Adipose tissue (tissue), 3 donors: ENCODE data around the gene TNXB. TPM values are rescaled to one million over a fixed set of nuclear protein-coding genes. Genes with fewer than 3 reads are reported as not detected.
"Not testable (repeated sequence)": the region's sequence is repeated elsewhere in the genome, so short reads cannot be mapped to it uniquely, and the experiment has no call there.

Source experiments
- H3K27ac ChIP-seq: one replicate; pipeline ENCODE4 v1.5.1; 2013; ENCODE audit warnings: low read depth, low read length
- WGBS, 3 donors: extraction: QIAGEN DNeasy Blood & Tissue Kit; methylation state at CpG; one replicate each; pipeline ENCODE4 v1.1.7; 2013; 5-methylcytosine and 5-hydroxymethylcytosine counted together
- polyA plus RNA-seq, 3 donors: library from polyadenylated mRNA; stranded (reverse); fragments of 200-250 nt; gene quantifications; one replicate each; pipeline ENCODE4 v1.2.3, GENCODE V29; 2013
- donor health status: healthy with polysubstance abuse.
- donor health status: Bipolar disorder and iron deficiency.
- donor health status: healthy.

Gene TNXB
- polyA plus RNA-seq, 3 donors = 5.3 to 65.0 (median 47.4) TPM

- WGBS, 3 donors = 82 to 95% (median 93%) methylated on average over 4 of the region's 4 CpGs
- no peak overlapping the region for H3K27ac ChIP-seq
Measured at GRCh38 chr6:32147401-32148132, 38.4 kb upstream of the TNXB start.

DNA sequence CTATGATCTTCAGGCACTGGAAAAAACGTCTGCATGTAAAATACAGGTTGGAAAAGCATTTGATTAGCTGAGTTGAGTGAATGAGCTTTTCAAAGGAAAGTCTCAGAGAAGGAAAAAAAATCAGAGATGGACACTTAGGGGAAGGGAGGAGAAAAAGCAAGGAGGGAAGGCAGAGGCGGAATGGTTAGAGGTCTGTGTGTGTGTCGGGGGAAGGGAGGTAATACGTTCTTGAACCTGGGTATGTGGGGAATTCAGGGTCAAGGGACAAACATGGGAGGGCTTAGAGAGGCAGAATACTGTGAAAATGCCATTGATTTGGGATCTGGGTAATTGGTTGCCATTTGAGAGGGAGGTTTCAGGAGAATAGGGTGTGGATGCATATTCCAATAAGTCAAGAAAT is 37.5 kb upstream of the TNXB start:
- H3K27ac ChIP-seq = no peak overlapping the region
- 40 to 60% (median 49%) methylated on average over 4 of the region's 4 CpGs for WGBS, 3 donors

DNA sequence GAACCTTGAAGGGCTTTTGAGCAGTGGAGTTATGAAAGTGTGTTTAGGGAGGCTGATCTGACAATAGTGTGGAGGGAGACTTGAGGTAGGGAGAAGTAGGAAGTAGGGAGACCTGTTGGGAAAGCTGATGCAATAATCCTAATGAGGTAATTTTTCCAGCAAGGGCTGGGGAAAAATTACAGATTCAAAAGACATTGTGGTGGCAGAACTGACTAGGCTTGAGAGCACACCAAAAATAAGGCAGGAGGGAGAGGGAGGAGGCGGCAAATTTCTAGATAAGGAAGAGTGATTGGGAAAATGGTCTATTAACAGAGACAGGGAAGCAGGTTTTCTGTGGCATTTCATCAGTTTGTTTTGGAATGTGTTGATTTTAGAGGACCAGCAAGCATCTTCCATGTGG is 37.1 kb upstream of the TNXB start:
- no peak overlapping the region for H3K27ac ChIP-seq
- 77 to 94% (median 85%) methylated on average over 1 of the region's 1 CpG for WGBS, 3 donors

GRCh38 chr6:32144238-32144637 is 35.1 kb upstream of the TNXB start:
- WGBS, 3 donors = 74 to 86% (median 74%) methylated on average over 7 of the region's 7 CpGs
- H3K27ac ChIP-seq = not testable (repeated sequence)

GRCh38 chr6:32140420-32141046 is 31.4 kb upstream of the TNXB start:
- no peak overlapping the region for H3K27ac ChIP-seq
- 32 to 68% (median 66%) methylated on average over 5 of the region's 5 CpGs for WGBS, 3 donors

- WGBS, 3 donors = 66 to 73% (median 67%) methylated on average over 5 of the region's 5 CpGs
Measured at GRCh38 chr6:32139590-32139989, 30.5 kb upstream of the TNXB start.

GRCh38 chr6:32137454-32137853 is 28.3 kb upstream of the TNXB start:
- H3K27ac ChIP-seq = no peak overlapping the region

More at GRCh38 chr6:32139590-32139989, 30.5 kb upstream of the TNXB start:
- no peak overlapping the region for H3K27ac ChIP-seq

GRCh38 chr6:32133786-32134185 is 24.6 kb upstream of the TNXB start:
- 77 to 82% (median 81%) methylated on average over 4 of the region's 4 CpGs for WGBS, 3 donors
- no peak overlapping the region for H3K27ac ChIP-seq

DNA sequence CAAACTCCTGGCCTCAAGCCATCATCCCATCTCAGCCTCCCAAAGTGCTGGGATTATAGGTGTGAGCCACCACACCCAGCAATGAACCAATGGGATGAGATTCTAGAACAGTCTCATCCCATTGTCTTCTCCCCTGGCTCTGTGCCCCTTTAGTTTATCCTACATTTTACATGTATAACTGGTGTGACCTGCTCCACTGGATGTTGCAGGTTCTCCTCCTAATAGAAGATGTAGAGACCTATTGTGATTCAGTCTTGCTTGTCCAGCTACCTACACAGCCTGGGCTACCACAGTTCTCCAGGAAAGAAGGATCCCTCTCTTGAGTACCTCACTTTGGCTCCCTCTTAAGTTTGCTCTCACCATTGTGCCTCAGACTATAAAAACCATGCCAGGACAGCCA is 23.0 kb upstream of the TNXB start:
- no peak overlapping the region for H3K27ac ChIP-seq

- no peak overlapping the region for H3K27ac ChIP-seq
- 81 to 93% (median 92%) methylated on average over 14 of the region's 14 CpGs for WGBS, 3 donors
Measured at GRCh38 chr6:32131439-32131948, 22.4 kb upstream of the TNXB start.

DNA sequence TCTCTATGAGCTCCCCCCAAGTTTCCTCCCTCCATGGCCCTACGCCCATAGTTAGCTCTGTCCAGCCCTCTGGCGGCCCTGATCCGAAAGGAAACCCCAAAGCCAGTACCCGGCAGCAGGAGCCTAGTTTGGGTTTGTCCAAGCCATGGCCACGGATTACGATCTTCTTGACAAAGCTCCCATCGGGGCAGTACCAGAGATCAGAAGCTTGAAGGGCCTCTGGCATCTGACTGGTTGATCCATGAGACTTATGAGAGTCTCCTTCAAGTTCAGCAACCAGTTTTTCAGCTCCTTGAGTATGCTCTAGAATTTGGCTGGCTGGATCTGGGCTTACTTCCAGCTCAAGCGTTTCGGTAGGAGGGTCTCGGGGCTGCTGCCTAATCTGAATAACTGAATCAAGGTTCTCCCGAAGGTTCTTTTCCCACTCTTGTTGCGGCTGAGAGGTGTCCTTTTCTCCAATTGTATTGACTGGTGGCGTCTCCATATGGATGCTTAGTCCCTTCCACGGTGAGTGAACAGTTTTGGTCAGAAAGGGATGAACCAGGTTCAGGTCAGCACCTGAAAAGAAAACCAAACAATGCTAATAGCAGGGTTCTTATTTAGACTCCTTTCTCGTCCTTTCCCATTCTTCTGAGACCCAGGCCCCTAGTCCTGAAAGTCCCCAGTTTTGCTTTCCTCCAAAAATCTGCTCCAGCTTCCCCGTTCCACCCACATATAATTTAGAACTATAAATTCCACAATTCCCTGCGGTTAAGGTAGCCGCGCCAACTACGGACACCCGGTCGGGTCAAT is 20.4 kb upstream of the TNXB start:
- WGBS, 3 donors = 26 to 34% (median 32%) methylated on average over 22 of the region's 22 CpGs
- H3K27ac ChIP-seq = peak overlapping the region; percentile 19

DNA sequence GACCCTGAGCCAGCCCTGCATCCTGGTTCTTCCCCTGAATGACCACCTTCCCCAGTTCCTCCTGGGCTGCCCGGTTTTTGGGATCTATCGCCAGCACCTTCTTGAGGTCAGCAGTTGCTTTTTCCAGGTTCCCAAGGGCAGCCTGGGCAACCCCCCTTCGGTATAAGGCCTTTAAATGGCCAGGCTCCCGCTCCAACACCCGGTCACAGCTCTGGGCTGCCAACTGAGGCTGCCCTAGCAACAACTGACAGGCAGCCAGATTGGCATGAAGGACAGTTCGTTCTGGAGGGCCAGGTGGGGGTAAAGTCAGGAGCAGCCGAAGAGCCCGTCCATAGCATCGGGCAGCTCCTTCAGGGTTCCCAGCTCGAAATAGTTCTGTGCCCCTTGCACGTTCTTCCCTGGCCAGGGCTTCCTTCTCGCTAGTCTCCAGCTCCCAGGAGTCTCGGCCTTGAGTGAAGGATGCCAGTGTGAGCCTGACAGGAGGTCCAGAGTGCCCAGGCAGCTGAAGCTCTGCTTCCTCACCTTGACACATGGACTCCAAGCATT is 19.7 kb upstream of the TNXB start:
- WGBS, 3 donors = 73 to 86% (median 85%) methylated on average over 13 of the region's 13 CpGs
- H3K27ac ChIP-seq = no peak overlapping the region

DNA sequence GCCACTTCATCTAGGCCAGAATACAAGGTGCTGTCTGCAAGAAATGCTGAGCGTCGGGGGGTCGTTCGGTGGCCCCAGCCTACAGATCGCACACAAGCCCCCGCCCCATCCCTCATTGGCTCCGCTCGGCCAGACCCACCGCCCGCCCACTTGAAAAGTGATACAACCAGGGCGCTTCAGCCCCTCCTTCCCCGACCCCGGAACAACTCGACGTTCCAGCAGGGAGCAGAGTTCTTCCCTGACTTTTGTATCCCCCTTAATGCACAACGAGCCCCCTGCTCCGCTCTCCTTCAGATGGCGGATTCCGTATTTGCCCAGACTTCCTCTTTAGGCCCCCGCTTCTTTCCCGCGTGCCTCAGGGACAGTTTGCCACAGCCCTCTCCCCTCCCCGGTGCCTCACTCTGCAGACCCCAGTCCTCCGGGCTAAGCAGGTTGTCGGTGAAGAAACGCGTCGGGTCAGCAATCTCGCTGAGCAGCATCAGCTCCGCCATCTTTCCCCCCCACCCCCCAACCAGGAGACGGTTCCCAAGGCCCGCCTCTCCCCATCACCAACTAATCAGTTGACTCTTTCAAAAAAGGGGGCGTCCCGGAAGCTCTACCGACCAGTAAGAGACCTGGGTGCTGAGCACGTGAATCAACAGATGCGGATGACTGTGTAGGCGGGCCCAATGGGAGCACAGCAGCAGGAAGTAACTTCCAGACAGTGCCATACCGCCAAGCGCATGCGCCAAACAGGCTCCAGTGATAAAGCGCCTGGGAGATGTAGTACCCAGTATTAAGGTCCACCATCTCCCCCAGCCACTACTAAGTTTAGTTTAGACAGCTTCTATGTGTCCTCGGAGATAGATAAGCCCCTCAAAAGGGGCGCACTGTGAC is 18.8 kb upstream of the TNXB start, which contains the start of gene ATF6B:
Gene ATF6B (minus strand): TSS at position 530 of the 876 bp plus-strand sequence. CDS start 39 bp downstream, at position 491.
- no peak within 1 kb of the TSS for H3K27ac ChIP-seq
- 0 to 1% (median 1%) methylated on average over 44 of the region's 44 CpGs for WGBS, 3 donors

DNA sequence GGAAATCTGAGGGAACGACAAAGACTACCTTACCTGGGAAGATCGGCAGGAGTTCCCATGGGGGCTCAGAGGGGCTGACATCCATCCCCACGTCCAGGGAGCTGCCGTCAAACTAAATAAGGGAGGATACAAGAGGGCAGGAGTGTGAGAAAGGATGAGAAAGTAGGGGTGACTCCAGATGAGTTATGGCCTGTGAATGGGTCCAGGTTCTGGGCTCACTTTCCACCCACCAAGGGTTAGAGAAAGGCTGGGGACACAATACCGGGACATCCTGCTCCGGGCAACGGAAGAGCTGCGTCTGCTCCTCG is 18.2 kb upstream of the TNXB start:
- WGBS, 3 donors = 1 to 11% (median 11%) methylated on average over 9 of the region's 9 CpGs
- H3K27ac ChIP-seq = no peak overlapping the region

GRCh38 chr6:32126880-32127279 is 17.7 kb upstream of the TNXB start:
- 48 to 68% (median 59%) methylated on average over 8 of the region's 8 CpGs for WGBS, 3 donors
- no peak overlapping the region for H3K27ac ChIP-seq

DNA sequence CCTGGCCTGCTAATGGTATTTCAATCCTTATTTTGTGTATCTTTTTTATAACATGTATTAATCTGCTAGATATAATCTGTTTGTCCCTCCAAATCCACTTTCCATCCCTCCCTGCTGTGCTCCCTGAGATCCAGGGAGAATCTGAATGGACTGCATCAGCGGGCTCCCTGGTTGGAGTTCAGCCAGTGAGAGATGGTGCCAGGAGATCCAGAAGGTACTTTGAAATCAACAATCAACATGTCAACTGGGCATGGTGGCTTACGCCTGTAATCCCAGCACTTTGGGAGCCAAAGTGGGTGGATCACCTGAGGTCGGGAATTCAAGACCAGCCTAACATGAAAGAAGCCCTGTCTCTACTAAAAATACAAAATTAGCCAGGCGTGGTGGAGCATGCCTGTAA is 14.5 kb upstream of the TNXB start:
- no peak overlapping the region for H3K27ac ChIP-seq
- 75 to 95% (median 89%) methylated on average over 4 of the region's 4 CpGs for WGBS, 3 donors

- no peak overlapping the region for H3K27ac ChIP-seq
- 93 to 95% (median 94%) methylated on average over 8 to 12 of the region's 12 CpGs for WGBS, 3 donors
Measured at GRCh38 chr6:32120573-32121059, 11.5 kb upstream of the TNXB start.
